HG03060 (cell line): ENCODE measurements around the gene CD109.
"Not testable (repeated sequence)": the region's sequence is repeated elsewhere in the genome, so short reads cannot be mapped to it uniquely, and the experiment has no call there.

Experiments used
- ATAC-seq: cut with Tn5 transposase; IDR thresholded peaks from one replicate; pipeline ENCODE4 v1.9.1; 2021; ENCODE audit warnings: low read depth, moderate number of reproducible peaks; ENCODE audit not compliant: unreplicated experiment

The CD109 gene

DNA sequence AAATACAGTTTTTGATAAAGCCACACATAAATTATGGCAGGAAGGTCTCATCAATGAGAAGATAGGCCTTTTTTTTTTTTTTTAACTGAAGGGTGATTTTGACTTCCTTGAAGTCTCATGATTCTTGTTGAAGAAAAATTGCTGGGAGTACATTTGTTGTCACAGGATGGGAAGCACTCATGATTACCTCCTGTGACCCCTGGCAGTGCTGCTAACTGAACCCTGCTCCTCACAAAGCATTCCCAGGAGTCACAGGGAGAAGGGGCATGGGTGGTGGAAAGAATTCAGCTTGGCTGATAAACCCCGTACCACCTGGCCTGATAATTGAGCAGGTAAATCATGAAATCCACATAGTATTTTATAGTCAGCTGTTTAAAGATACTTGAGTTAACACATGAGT lies 86.9 kb downstream of the CD109 start:
- no peak for ATAC-seq

DNA sequence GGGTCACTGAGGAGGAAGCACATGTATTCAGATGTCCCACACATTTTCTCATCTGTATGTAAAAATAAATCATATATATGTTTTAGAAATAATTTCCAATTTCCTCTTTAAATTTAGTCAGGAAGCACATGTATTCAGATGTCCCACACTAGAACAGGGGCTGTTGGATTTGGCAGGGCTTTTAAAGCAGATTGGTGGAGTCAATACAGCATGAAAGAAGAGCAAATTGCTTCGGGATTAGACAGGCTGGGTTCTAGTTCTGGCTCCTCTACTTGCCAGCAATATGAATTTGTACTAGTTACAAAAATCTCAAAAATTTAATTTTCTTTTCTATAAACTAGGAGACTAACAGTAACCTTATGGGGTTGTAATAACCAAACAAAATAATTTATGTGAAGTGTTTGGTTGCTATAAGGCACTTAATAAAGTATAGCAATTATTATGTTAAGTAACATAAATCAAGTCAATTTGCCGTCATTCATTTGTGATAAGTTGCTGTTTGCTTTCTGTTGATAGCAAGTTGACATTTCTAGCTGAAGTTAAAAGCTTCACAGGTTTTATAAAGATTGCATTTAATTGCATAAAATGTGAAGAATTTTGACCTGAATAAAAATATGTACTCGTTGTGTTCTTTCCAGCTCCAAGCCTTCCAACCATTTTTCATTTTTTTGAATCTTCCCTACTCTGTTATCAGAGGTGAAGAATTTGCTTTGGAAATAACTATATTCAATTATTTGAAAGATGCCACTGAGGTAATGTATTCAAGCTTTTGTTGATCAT lies 88.9 kb downstream of the CD109 start:
- ATAC-seq, result no peak

- ATAC-seq, result no peak
These were observed 94.6 kb downstream of the CD109 start for GRCh38 chr6:73790574-73790973.

- ATAC-seq, result no peak
These were observed 95.3 kb downstream of the CD109 start for GRCh38 chr6:73791336-73791735.

DNA sequence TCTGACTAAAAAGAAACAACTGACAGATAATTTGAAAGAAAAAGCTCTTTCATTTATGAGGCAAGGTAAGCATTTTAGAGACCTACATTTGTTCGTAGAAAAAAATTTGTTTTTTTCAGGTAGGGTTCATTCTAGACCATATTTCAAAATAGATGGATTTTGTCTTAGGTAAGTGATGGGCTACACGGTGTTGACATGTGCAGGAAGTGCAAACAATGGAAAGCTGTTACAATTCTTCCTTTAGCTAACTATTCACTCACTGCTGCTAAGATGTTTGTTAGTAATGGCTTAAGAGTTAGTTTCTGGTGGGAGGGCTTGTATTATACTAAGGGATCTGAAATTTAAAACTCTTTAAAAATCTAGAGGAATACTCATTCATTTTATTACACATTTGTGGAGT lies 96.7 kb downstream of the CD109 start:
- no peak for ATAC-seq

DNA sequence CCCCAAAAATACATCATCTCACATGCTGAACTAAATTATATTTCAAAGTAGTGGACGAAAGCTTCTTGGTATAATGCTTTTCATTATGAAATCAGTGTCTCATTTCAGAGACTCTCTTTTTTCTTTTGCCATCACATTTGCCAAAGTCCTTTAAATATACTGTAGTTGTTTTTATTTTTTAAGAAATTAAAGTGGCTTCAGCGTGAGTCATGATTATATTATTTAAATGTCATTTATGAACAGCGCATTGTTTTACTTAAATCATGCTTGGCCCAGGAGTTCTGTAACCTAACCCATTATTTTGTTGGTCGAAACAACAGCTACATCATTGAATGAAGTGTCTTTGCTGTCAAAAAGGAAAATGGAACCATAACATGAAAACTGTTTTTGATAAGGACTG lies 100.9 kb downstream of the CD109 start:
- no peak for ATAC-seq

DNA sequence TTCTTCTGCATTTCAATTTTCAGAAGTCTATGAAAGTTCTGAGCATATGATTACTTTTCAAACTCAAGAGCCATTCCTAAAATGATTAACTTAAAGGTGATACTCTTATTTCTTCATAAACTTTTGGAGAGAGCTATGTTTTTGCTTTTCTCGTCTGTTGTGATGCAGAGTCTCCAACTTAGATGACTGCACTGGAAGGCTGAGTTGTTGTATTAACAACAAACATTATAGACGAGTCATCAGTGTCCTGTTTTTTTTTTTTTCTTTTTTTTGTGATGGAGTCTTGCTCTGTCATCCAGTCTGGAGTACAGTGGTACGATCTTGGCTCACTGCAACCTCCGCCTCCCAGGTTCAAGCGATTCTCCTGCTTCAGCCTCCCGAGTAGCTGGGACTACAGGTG lies 101.9 kb downstream of the CD109 start:
- no peak for ATAC-seq

DNA sequence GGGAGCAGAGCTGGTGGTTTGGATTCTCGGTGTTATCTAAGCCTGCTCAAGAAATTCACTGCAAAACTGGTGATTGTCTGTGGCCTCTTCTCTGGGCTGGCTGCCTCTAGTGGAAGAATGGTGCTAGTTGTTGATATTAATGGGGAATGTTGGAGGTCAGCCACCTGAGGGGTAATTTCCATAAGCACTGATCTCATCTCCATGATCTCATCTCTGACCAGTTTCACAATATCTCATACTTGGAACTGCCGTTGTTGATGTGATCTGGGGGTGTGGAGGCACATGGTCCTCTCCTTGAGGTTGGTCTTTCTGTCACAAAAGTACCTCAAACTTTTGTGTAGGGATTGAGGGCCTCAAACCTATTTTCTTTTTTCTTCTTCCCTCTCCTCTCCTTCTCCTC lies 102.6 kb downstream of the CD109 start:
- peak; percentile 80 for ATAC-seq

DNA sequence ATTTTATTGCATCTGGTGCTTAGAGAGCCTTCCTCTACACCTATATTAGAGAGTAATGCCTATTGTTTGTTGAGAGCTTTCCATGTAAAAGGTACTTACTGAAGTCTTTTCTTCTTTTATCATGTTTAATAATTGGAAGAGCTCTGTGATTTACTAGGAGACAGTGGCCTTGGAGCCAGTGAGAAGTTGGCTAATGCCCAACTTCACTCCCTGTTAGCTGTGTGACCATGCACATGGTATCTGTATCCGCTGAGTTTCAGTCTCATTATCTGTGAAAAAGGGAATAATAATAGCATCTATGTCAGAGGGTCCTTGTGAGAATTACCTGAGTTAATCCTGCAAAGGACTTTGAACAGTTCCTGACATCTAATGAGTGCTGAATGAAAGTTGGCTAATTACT lies 105.0 kb downstream of the CD109 start:
- no peak for ATAC-seq

- no peak for ATAC-seq
These were observed 105.8 kb downstream of the CD109 start for GRCh38 chr6:73801652-73802268.

DNA sequence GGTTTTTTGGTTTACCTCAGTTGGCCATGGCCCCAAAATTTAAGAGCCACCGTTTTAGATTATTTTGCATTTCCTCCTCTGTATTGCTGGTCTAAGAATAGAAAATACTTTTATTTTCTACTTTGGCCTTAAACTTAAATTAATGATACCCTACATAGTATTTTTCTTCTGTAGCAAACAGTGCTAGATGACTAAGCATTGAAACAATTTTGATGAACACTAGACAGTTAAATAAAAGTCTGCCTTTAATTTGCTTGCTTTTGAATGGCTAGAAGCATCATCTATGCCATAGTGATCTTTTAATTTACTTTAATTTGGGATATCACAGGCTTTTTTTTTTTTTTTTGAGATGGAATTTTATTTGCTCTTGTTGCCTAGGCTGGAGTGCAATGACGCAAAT lies 106.4 kb downstream of the CD109 start:
- no peak for ATAC-seq

DNA sequence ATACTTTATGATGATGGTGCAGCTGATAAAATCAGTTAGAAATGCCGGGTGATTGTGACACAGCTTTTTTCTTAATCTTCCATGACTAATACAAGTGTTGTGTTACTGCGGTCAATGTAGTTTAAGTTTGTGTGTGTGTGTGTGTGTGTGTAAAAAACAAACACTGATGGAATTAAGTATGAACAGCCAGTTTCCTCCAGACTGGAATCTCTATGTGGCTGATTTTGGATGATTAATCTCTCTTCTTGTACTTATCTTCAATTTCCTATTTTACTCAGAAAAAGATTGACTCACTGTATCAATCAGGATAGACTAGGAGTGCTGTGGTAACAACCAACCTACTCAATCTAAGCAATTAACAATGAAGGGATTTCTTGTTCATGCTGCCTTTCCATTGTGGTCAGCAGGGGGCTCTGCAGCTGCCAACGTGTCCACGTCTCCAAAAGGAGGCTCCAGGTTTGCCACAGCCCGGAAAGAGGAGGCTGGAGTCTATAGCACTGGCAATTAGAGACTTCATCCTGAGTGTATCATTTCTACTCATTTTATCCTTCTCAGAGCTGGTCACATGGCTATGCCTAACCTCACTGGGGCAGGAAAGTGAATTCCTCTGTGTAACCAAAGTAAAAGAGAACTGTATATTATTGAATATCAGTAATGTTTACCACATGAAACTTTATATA lies 107.7 kb downstream of the CD109 start:
- no peak for ATAC-seq

- ATAC-seq, result not testable (repeated sequence)
These were observed 109.2 kb downstream of the CD109 start for GRCh38 chr6:73805221-73805620.

GRCh38 chr6:73805982-73806381 lies 110.0 kb downstream of the CD109 start:
- not testable (repeated sequence) for ATAC-seq

- ATAC-seq, result no peak
These were observed 115.7 kb downstream of the CD109 start for GRCh38 chr6:73811706-73812105.

DNA sequence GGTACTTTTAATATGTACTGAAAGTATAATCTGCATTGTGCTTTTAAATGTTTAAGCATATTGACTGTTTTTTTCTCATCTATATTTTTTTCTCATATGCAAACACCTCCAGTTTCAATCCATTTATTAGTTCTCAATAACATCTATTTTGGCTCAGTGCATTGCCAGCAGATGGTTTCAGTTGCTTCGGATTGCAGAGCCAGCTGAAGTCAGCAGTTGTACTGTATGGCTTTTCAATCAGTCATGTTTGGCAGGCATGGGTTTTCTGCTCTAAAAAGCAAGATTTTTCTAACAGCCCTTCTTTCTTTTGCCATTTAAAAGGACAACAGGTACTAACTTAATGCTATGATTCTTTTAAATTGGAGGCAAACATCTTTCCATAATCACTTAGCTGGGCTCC lies 121.2 kb downstream of the CD109 start:
- ATAC-seq, result no peak

GRCh38 chr6:73823046-73823735 lies 127.2 kb downstream of the CD109 start:
- no peak for ATAC-seq

DNA sequence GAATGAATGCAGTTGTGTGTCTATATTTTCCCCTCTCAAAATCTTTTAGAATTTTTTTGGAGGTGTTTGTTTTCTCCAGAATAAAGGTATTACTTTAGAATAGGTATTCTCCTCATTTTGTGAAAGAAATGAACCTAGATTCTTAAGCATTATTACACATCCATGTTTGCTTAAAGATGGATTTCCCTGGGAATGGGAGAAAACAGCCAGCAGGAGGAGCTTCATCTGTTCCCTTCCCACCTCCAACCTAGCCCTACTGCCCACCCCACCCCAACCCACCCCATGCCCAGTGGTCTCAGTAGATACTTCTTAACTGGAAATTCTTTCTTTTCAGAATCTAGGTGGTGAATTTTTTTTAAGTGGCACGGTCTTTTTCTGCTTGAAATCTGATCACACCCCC lies 127.8 kb downstream of the CD109 start:
- no peak for ATAC-seq

- no peak for ATAC-seq
These were observed 130.6 kb downstream of the CD109 start for GRCh38 chr6:73826571-73826970.

GRCh38 chr6:73830119-73830518 lies 134.1 kb downstream of the CD109 start:
- ATAC-seq, result no peak

DNA sequence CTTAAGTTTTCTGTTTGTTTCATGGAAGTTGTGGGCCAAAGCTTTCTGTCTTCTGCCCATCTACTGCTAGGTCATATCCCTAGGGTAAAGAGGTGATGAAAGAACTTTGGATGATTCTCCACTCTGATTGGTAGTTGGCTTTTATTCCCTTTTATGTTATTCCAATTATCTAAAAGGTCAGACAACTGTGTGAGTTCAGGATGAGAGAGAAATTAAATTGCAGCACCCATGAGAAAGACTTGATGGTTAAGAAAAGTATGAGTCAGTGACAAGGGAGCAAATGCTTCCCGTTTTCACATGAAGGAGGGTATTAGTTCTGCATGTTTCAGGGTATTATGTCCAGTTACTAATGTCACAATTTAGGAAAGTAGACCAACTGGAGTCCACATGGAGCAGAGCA lies 136.3 kb downstream of the CD109 start:
- no peak for ATAC-seq
